GM18870 (cell line): ENCODE results near the gene TMEM150C.
"Not testable (repeated sequence)": the region's sequence is repeated elsewhere in the genome, so short reads cannot be mapped to it uniquely, and the experiment has no call there.

ENCODE experiments used
- ATAC-seq: cut with Tn5 transposase; IDR thresholded peaks from one replicate; pipeline ENCODE4 v1.9.1; 2021; ENCODE audit warnings: moderate library complexity; ENCODE audit not compliant: unreplicated experiment

The TMEM150C gene

DNA sequence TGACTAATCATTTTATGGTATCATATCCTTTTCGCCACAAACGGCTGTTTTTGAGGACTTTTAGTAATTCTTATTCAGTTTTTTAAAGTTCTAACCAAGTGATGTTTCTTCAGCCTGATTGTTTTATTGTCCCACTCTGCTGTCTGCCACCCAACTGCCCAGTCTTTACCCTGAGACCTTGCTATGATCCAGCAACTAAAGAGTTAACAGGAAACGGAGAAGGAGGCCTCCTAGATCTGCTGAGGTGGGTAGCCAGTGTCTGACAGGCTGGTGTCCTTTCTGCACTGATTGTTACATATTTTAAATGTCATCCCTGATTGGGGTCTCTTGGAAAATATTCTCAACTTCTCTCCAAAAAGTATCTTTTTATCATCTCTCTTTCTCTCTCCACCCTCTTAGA lies 7.9 kb upstream of the TMEM150C start:
- ATAC-seq = no peak

- ATAC-seq = no peak
Measured at GRCh38 chr4:82569076-82569475, 7.3 kb upstream of the TMEM150C start.

- no peak for ATAC-seq
Measured at GRCh38 chr4:82567444-82567843, 5.7 kb upstream of the TMEM150C start.

GRCh38 chr4:82562564-82562854 lies 721 bp upstream of the TMEM150C start:
- ATAC-seq = no peak

GRCh38 chr4:82560853-82561785 lies 669 bp downstream of the TMEM150C start:
- no peak for ATAC-seq

DNA sequence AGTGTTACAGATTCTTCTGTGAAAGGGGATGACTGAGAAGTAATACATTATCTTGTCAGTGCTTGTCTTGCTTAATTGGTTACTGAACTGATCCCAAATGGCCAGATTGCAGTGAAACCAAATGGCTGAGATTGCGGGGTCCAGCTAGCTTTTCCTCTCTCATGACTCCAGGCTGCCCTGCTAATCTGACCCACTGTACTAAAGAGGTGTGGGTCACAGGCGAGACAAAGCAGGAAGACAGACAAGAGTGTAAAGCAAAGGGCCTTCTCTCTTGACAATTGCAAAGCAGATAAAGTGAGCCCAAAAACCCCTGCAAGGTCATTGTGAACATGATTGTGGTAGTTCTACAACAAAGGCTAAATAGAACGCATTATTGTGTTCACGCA lies 2.1 kb downstream of the TMEM150C start:
- no peak for ATAC-seq

GRCh38 chr4:82559090-82559734 lies 2.6 kb downstream of the TMEM150C start:
- ATAC-seq = not testable (repeated sequence)

DNA sequence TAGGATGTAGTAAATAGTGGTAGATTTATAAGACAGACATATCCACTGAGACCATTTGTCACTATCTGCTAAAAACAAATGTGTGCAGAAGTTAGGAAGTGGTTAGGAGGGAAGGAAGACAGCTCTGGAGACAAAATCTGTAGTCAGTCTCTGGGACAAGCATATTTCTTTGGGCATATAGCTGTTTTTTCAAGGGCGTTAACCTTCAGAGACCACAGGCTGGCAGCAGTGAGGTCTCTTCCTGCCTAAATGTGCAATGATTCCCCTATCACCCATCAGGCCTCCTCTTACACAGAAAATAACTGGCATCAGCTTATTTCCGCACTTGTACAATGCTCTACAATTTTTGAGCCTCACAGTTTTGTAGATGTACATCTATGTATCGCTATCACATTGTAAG lies 6.5 kb downstream of the TMEM150C start:
- no peak for ATAC-seq

DNA sequence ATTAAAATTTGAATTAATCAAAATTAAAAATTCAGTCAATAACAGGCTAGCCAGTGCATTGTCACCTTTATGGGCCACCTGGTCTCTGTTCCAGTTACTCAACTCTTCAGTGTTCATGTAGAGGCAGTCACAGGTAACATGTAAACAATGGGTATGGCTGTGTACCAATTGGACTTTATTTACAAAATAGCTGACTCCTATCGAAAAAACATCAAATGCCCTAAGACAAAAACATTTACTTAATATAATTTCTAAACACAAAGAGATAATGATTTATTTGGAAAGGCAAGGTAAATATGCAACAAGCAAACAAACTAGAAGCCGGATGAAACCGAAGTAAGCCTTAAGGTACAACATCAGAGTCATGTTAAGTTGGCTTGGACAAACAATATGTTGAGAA lies 8.8 kb downstream of the TMEM150C start:
- no peak for ATAC-seq

DNA sequence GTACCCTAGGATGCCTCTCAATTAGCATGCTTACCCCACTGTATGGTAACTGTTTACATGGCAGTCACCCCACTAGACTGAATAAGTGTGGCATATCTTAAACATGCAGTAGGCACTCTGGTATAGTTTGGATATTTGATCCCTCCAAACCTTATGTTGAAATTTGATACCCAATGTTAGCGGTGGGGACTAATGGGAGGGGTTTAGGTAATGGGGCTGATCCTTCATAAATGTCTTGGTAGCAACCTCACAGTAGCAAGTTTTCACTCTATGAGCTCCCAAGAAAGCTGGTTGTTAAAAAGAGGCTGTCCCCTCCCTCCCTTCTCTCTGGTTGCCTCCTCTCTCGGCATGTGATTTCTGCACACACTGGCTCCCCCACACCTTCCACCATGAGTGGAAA lies 10.1 kb downstream of the TMEM150C start:
- ATAC-seq = no peak

- not testable (repeated sequence) for ATAC-seq
Measured at GRCh38 chr4:82547850-82548249, 13.9 kb downstream of the TMEM150C start.

- ATAC-seq = no peak
Measured at GRCh38 chr4:82543131-82543530, 18.7 kb downstream of the TMEM150C start.

DNA sequence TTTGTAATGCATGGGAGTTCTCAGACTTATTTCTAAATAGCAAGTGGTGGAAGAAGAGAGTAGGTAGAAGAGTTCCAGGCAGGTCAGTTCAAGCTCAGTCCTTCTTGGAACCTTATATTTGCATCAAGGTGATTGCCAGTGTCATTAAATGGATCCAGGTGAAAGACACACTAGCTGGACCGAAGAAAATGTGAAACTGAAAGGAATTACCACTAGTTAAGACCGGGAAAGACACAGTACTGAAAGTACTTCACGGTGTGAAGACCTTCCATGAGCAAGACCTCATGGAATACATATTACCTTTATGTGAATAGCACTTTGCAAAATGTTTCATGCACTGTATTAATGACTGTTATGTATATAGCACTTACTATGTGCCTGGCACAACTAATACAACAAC lies 19.1 kb downstream of the TMEM150C start:
- no peak for ATAC-seq

DNA sequence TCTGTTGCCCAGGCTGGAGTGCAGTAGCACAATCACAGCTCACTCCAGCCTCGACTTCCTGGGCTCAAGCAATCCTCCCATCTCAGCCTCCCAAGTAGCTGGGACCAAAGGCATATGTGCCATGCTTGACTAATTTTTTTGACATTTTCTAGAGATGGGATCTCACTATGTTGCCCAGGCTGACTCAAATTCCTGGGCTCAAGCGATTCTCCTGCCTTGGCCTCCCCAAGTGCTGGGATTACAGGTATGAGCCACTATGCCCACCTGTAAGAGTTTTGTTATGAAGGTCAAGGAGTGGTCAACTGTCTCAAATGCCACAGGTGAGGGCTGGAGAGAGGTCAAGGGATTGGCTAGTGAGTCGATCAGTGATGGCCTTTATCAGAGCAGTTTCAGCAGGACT lies 32.5 kb downstream of the TMEM150C start:
- no peak for ATAC-seq

DNA sequence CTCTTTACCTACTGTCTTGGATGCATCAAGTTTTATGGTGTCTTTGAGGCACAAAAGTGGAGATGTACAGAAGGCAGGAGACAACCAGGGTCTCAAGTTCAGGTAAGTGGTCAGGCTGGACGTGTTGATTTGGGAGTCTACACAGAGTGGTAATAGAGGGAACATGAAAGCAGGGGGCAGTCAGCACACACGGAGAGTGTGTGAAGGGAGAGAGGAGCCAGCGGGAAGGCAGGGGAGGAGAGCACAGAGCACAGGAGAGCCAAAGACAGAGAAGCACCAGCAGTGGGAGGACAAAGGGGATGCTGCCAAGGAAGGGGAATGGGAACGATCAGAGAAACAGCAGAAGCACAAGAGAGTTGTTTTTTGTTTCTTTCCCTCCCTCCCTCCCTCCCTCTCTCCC lies 32.9 kb downstream of the TMEM150C start:
- no peak for ATAC-seq

DNA sequence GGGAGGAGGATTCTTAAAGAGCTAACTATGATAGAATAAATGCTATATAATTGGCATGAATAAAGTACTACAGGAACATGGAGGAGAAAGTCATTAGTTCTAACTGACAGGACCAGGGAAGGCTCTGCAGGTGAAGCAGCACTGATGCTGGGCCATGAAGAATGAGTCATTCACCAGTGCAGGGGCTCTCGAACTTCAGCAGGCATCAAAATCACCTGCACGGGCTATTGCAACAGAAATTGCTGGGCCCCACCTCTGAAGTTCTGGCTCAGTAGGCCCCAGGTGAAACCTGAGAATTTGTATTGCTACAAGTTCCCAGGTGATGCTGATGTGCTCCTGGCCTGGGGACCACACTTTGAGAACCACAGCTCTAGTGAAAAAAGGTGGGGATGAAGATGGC lies 33.7 kb downstream of the TMEM150C start:
- ATAC-seq = no peak

DNA sequence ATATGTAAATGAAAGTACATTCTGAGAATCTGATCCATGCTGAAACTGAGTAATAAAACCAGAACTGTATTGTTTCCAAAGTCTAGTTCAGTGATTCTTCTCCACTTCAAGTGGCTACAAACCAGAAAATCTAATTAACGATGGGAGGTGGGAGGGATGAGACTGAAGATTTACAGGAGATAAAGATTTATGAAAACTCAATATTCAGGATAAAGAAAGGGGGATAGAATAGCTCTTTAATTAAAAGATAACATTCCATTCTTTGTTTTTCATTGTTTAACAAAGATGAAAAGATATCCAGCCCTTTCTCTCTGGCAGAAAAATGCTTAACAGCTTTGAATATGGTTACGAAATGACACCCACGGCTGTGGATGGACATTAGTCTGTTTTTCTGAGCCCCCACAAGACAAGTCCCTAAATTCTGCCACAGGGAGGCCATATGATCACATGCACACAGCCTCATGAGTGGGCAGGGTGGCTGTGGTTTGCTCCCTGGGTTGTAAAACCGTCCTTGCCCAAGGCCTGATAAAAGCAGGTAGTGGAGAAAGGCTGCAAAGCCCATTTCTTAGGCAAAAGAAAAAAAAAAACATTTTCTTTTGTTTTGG lies 36.4 kb downstream of the TMEM150C start:
- no peak for ATAC-seq

DNA sequence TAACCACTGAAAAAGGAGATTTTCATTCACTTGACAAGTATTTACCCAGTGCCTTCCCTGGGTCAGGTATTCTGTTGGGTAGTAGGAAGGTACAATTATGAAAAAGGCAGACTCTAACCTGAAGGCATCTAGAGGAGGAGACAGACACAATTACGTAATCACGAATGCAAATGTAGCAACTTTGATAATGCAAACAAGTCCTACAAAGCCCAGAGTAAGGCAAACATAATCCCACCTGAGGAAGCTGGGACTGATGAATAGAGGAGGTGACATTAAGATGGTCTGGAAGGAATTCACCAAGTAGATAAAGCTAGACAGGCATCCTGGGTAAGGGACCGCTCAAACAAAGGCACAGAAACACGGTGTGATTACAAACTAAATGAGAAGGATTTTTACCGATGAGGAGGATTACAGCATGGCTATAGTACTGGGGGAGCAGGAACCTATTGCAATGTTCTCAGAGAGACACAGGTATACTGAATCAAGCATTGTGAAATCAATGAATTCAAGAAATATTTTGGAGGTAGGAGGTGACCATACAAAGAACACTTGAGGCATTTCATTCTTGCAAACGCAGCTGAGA lies 37.1 kb downstream of the TMEM150C start:
- no peak for ATAC-seq

GRCh38 chr4:82523179-82523578 lies 38.6 kb downstream of the TMEM150C start:
- ATAC-seq = no peak

GRCh38 chr4:82522472-82522871 lies 39.3 kb downstream of the TMEM150C start:
- no peak for ATAC-seq

- ATAC-seq = no peak
Measured at GRCh38 chr4:82521283-82521682, 40.5 kb downstream of the TMEM150C start.

DNA sequence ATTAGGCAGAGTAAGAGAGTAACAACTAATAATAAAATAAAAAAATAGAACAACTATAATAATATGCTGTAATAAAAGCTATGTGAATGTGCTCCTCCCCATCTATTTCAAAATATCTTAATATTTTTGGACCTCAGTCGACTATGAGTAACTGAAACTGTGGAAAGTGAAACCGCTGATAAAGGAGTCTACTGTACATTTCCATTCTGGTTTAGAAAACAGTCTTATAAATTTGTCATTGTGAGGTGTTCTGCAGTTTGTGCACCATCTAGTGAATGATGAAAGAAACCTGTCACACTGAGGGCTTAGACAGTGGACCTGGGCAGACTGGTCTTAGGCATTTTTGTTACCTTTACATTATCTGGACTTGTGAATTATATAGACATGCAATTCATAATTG lies 42.0 kb downstream of the TMEM150C start:
- no peak for ATAC-seq
